ENCODE data around the gene SCN4B. TPM values are rescaled to one million over a fixed set of nuclear protein-coding genes. Genes with fewer than 3 reads are reported as not detected.

Gene SCN4B
- polyA plus RNA-seq, 1 donor (not counting 4 experiments of a cell fraction or from before 2014, with no cell fraction given): 7.7 TPM

DNA sequence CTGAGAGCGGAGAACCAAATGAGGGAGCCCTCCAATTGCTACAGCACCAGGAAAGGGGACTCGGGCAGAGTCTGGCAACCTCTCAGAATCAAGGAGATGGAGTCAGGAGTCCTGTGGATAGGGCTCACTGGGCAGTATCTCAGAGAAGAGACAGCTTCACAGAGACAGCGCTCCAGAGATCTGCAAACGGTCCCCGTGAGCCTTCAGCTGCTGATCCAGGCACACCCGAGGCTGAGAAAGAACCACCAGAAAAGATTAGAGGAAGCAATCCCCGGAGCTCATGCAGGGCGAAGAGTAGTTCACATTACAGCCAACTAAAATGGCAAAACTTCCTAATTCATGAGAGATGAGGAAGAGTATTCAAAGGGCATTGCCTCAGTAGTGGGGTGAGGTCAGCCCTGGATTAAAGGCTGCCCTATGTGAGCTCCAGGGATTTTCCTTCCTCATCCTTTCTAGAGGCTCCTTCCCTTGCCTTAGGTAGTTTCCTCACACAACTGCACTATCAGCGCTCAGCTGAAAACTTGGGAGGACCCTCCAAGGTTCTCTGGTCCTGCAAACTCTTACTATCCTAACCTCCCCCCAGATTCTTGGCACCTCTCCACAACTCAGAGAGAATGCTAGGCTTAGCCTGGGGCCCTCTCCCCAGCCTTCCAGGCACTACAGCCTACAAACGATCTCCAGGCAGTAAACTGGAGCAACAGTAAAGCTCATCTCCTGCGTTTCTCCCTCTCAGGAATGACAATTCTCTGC, 23.7 kb downstream of the SCN4B start:
- Histone ChIP-seq H2AFZ (ENCODE audit: control insufficient read depth, low read length) (no peak overlapping the region), H3K79me2 (ENCODE audit: control insufficient read depth, insufficient read depth, low read length) (no peaks in the 10 kb centered on the region), H3K27ac (ENCODE audit: control insufficient read depth, insufficient read depth, low read length) (no peak overlapping the region), H3K9me1 (ENCODE audit: control insufficient read depth, extremely low read depth, insufficient read depth, low read length) (no peaks in the 10 kb centered on the region), H3K4me2 (ENCODE audit: control insufficient read depth, extremely low read depth, insufficient read depth, low read depth, low read length) (no peak overlapping the region), H3K4me3 (ENCODE audit: control insufficient read depth in 2 of 3, extremely low read depth in 1 of 3, insufficient read depth in 2 of 3, low read depth in 1 of 3, low read length in 3 of 3) (no peak overlapping the region), H3K9ac (ENCODE audit: control insufficient read depth, extremely low read depth, insufficient read depth, low read length) (no peak overlapping the region), H3K36me3 (ENCODE audit: control insufficient read depth in 2 of 2, extremely low read depth in 1 of 2, insufficient read depth in 2 of 2, low read length in 2 of 2) (no peaks in the 10 kb centered on the region), H3K27me3 (ENCODE audit: control insufficient read depth, extremely low read depth, insufficient read depth, low read length) (no peaks in the 10 kb centered on the region), H3K4me1 (ENCODE audit: control insufficient read depth, extremely low read depth, insufficient read depth, low read length) (peaks cover 9% of the 10 kb centered on the region), H4K20me1 (ENCODE audit: control insufficient read depth, extremely low read depth, insufficient read depth, low read length) (no peaks in the 10 kb centered on the region), H3K9me3 (ENCODE audit: control insufficient read depth, low read depth, low read length) (no peaks in the 10 kb centered on the region)
- dilution Hi-C loops (cut with MboI; ENCODE audit: extremely low pct_ligation_motif_present, low sequenced_read_pairs): no loop called here
- no peak for FAIRE-seq
- DNase-seq (ENCODE audit: low read depth, low spot score): no peak
- no peak for TF ChIP-seq CTCF (optimal IDR thresholded peaks at IDR 0.05 in 1 of 3, IDR thresholded peaks at IDR 0.05 in 1 of 3, conservative IDR thresholded peaks at IDR 0.05 in 1 of 3; ENCODE audit: extremely low read depth in 1 of 3, insufficient read depth in 2 of 3, low read length in 3 of 3)
- TF ChIP-seq EZH2 (IDR thresholded peaks at IDR 0.05; ENCODE audit: low read length): no peak

- dilution Hi-C loops (cut with MboI; ENCODE audit: extremely low pct_ligation_motif_present, low sequenced_read_pairs): no loop called here
- Histone ChIP-seq H2AFZ (ENCODE audit: control insufficient read depth, low read length) (no peak overlapping the region), H3K4me2 (ENCODE audit: control insufficient read depth, extremely low read depth, insufficient read depth, low read depth, low read length) (no peak overlapping the region), H3K9me1 (ENCODE audit: control insufficient read depth, extremely low read depth, insufficient read depth, low read length) (no peaks in the 10 kb centered on the region), H4K20me1 (ENCODE audit: control insufficient read depth, extremely low read depth, insufficient read depth, low read length) (no peaks in the 10 kb centered on the region), H3K36me3 (ENCODE audit: control insufficient read depth in 2 of 2, extremely low read depth in 1 of 2, insufficient read depth in 2 of 2, low read length in 2 of 2) (no peaks in the 10 kb centered on the region), H3K27ac (ENCODE audit: control insufficient read depth, insufficient read depth, low read length) (no peak overlapping the region), H3K9ac (ENCODE audit: control insufficient read depth, extremely low read depth, insufficient read depth, low read length) (no peak overlapping the region), H3K4me1 (ENCODE audit: control insufficient read depth, extremely low read depth, insufficient read depth, low read length) (peaks cover 9% of the 10 kb centered on the region), H3K79me2 (ENCODE audit: control insufficient read depth, insufficient read depth, low read length) (no peaks in the 10 kb centered on the region), H3K27me3 (ENCODE audit: control insufficient read depth, extremely low read depth, insufficient read depth, low read length) (no peaks in the 10 kb centered on the region), H3K9me3 (ENCODE audit: control insufficient read depth, low read depth, low read length) (no peaks in the 10 kb centered on the region), H3K4me3 (ENCODE audit: control insufficient read depth in 2 of 3, extremely low read depth in 1 of 3, insufficient read depth in 2 of 3, low read depth in 1 of 3, low read length in 3 of 3) (no peak overlapping the region)
- no peak for DNase-seq (ENCODE audit: low read depth, low spot score)
- FAIRE-seq: no peak
- TF ChIP-seq CTCF (optimal IDR thresholded peaks at IDR 0.05 in 1 of 3, IDR thresholded peaks at IDR 0.05 in 1 of 3, conservative IDR thresholded peaks at IDR 0.05 in 1 of 3; ENCODE audit: extremely low read depth in 1 of 3, insufficient read depth in 2 of 3, low read length in 3 of 3) (no peak), EZH2 (IDR thresholded peaks at IDR 0.05; ENCODE audit: low read length) (no peak)
Observed at GRCh38 chr11:118128310-118128709, 24.3 kb downstream of the SCN4B start.
